ENCODE measurements around the gene TMEM54. TPM values are rescaled to one million over a fixed set of nuclear protein-coding genes. Genes with fewer than 3 reads are reported as not detected.
A peak's percentile ranks its signal among the peaks of the same experiment; 100 is the strongest.

The TMEM54 gene
- total and polyA plus RNA-seq, 10 of the 15 experiments (the other 5 are each of a cell fraction or from before 2014, with no cell fraction given), result 0.07 to 0.94 (median 0.56) TPM; not detected in 1

GRCh38 chr1:32848354-32849063 lies 52.7 kb downstream of the TMEM54 start (continued):
- no peak for TF ChIP-seq PRDM15 (CRISPR knock-in tag; IDR thresholded peaks at IDR 0.05)
- TF ChIP-seq NR2C2 (IDR thresholded peaks at IDR 0.05; ENCODE audit: borderline replicate concordance, control insufficient read depth, insufficient read length, low read depth), result no peak
- TF ChIP-seq TARDBP (IDR thresholded peaks at IDR 0.05; ENCODE audit: borderline replicate concordance), result no peak
- no peak for TF ChIP-seq SMARCA5 (IDR thresholded peaks at IDR 0.05)
- TF ChIP-seq BHLHE40 (IDR thresholded peaks at IDR 0.05; ENCODE audit: borderline replicate concordance in 1 of 2, low read depth in 2 of 2, low read length in 1 of 2), result peak; percentile 44 to 91; a peak in 3 of 4 replicates
- no peak for TF ChIP-seq BACH1 (IDR thresholded peaks at IDR 0.05; ENCODE audit: borderline replicate concordance)
- 0 out of 2 replicates have a peak, but pooled peaks have one; percentile 16 for TF ChIP-seq NR2F1 (conservative IDR thresholded peaks at IDR 0.05)
- no peak for TF ChIP-seq ZNF384 (IDR thresholded peaks at IDR 0.05; ENCODE audit: borderline replicate concordance, low read depth, low read length)
- TF ChIP-seq ZNF687 (IDR thresholded peaks at IDR 0.05), result no peak
- TF ChIP-seq FOXM1 (IDR thresholded peaks at IDR 0.05; ENCODE audit: low read depth, low read length), result no peak
- no peak for TF ChIP-seq EP300 (IDR thresholded peaks at IDR 0.05; ENCODE audit: borderline replicate concordance in 1 of 2, control insufficient read depth in 1 of 2, low read depth in 2 of 2, low read length in 2 of 2)
- TF ChIP-seq STAT1 (conservative IDR thresholded peaks at IDR 0.05), result no peak
- no peak for TF ChIP-seq FOS (IDR thresholded peaks at IDR 0.05; ENCODE audit: borderline replicate concordance, extremely low read depth, insufficient read length)
- TF ChIP-seq MEF2B (IDR thresholded peaks at IDR 0.05; ENCODE audit: partially characterized antibody, poor library complexity, severe bottlenecking), result no peak
- peak; percentile 96 for TF ChIP-seq ATF7 (IDR thresholded peaks at IDR 0.05; ENCODE audit: low read depth)
- TF ChIP-seq JUND (IDR thresholded peaks at IDR 0.05; ENCODE audit: low read depth, low read length), result no peak
- no peak for TF ChIP-seq TBL1XR1 (IDR thresholded peaks at IDR 0.05; ENCODE audit: low read depth, low read length)
- TF ChIP-seq ZSCAN29 (IDR thresholded peaks at IDR 0.05), result no peak
- TF ChIP-seq NKRF (conservative IDR thresholded peaks at IDR 0.05), result no peak
- no peak for TF ChIP-seq EZH2 (IDR thresholded peaks at IDR 0.05; ENCODE audit: borderline replicate concordance, control insufficient read depth, low read depth, low read length)

Measured in GM12878 (cell line).